Caco-2 (cell line): Measurements from ENCODE around the gene CNOT2. TPM values are rescaled to one million over a fixed set of nuclear protein-coding genes. Genes with fewer than 3 reads are reported as not detected.
A peak's percentile ranks its signal among the peaks of the same experiment; 100 is the strongest.

Experiments used
- BruUV-seq: library from RNA; stranded (reverse); fragments of 400-500 nt; replicated peaks from 2 replicates; lab custom pipeline; 2021; lab: Mats Ljungman, UMichigan
- CTCF ChIA-PET: fragments of 300-600 bp; sonication (Branson Sonifier 250); formaldehyde crosslinking; loops from one replicate; lab custom pipeline; 2022; ENCODE audit warnings: antibody characterized with exemption; lab: Charles Lee
- POLR2A ChIA-PET: fragments of 300-600 bp; sonication (Branson Sonifier 250); formaldehyde crosslinking; loops from one replicate; lab custom pipeline; 2022; ENCODE audit warnings: antibody characterized with exemption; lab: Charles Lee
- DNase-seq, 2 experiments: peaks; one replicate each; pipeline versions ENCODE4 v3.0.0 to v3.0.0-alpha.2; 2020 to 2022
- H3K27me3 ChIP-seq: replicated peaks from 2 replicates; pipeline ENCODE4 v1.6.0; 2011; ENCODE audit warnings: low read length; ENCODE audit not compliant: control insufficient read depth, insufficient read depth
- H3K36me3 ChIP-seq: 2 replicates; pipeline ENCODE4 v1.5.1; 2011; ENCODE audit warnings: low read length; ENCODE audit not compliant: control insufficient read depth, insufficient read depth
- H3K4me1 ChIP-seq: fragments of 250-450 bp; sonication (Bioruptor Pico); 2 replicates; pipeline ENCODE4 v1.5.1; 2020; ENCODE audit warnings: mild to moderate bottlenecking
- H3K4me3 ChIP-seq: 2 replicates; pipeline ENCODE4 v1.5.1; 2011; ENCODE audit warnings: low read depth, mild to moderate bottlenecking, control low read depth, low read length
- H3K9me3 ChIP-seq: fragments of 250-450 bp; sonication (Bioruptor Pico); 2 replicates; pipeline ENCODE4 v1.5.1; 2020; ENCODE audit warnings: mild to moderate bottlenecking, moderate library complexity
- H3K27ac Mint-ChIP-seq: one replicate; pipeline ENCODE4 v1.8.0; 2022; ENCODE audit warnings: mixed read lengths; ENCODE audit not compliant: unreplicated experiment
- H3K27me3 Mint-ChIP-seq: one replicate; pipeline ENCODE4 v1.8.0; 2022; ENCODE audit warnings: mixed read lengths; ENCODE audit not compliant: insufficient read depth, unreplicated experiment
- H3K36me3 Mint-ChIP-seq: one replicate; pipeline ENCODE4 v1.8.0; 2022; ENCODE audit warnings: mild to moderate bottlenecking, mixed read lengths; ENCODE audit not compliant: insufficient read depth, unreplicated experiment
- H3K4me1 Mint-ChIP-seq: one replicate; pipeline ENCODE4 v1.8.0; 2022; ENCODE audit warnings: low read depth, mixed read lengths; ENCODE audit not compliant: unreplicated experiment
- H3K4me3 Mint-ChIP-seq: one replicate; pipeline ENCODE4 v1.8.0; 2022; ENCODE audit warnings: mild to moderate bottlenecking, moderate library complexity, mixed read lengths; ENCODE audit not compliant: unreplicated experiment
- H3K9me3 Mint-ChIP-seq: one replicate; pipeline ENCODE4 v1.8.0; 2022; ENCODE audit warnings: mixed read lengths; ENCODE audit not compliant: unreplicated experiment
- CTCF ChIP-seq, 2 experiments: fragments of 200-600 bp in 1 of 2; IDR thresholded peaks; 1 replicate in 1 of 2; 2 replicates in 1 of 2; pipeline versions ENCODE4 v1.5.1 to v1.8.0; 2011 to 2022; ENCODE audit warnings: antibody characterized with exemption in 1 of 2, control low read depth in 1 of 2, inconsistent platforms in 1 of 2, low read depth in 1 of 2, low read length in 1 of 2, mild to moderate bottlenecking in 1 of 2, moderate library complexity in 1 of 2; ENCODE audit not compliant: insufficient read depth in 1 of 2, severe bottlenecking in 1 of 2, unreplicated experiment in 1 of 2
- intact Hi-C: fragments of 100-400 bp; cut with micrococcal nuclease; formaldehyde crosslinking; loops from one replicate; pipeline ENCODE4 v1.10.0; 2022; ENCODE audit not compliant: unreplicated experiment
- total RNA-seq: library from RNA; stranded (reverse); gene quantifications from 2 replicates; pipeline ENCODE4 v1.2.3, GENCODE V29; 2022

CNOT2 gene
- total RNA-seq, 1 experiment from 2014 or later = 83.5 TPM

GRCh38 chr12:70246580-70246979, 3.3 kb downstream of the CNOT2 start:
- Mint-ChIP-seq H3K36me3 (peaks cover 23% of the 10 kb centered on the region), H3K27ac (no peak overlapping the region), H3K4me3 (no peak overlapping the region), H3K4me1 (peaks cover 34% of the 10 kb centered on the region), H3K9me3 (no peaks in the 10 kb centered on the region), H3K27me3 (no peaks in the 10 kb centered on the region)
- peaks cover 24% of the 10 kb centered on the region for H3K4me1 ChIP-seq
- ChIA-PET CTCF (no interaction called here), POLR2A (no interaction called here)
- DNase-seq = no peak
- H3K27me3 ChIP-seq = no peaks in the 10 kb centered on the region
- intact Hi-C loops = loop anchor here (10.0 kb wide), 1 partner anchor 342 kb away; no protein-coding TSS in a partner anchor
- H3K36me3 ChIP-seq = no peaks in the 10 kb centered on the region
- no peak for TF ChIP-seq CTCF (IDR thresholded peaks at IDR 0.05; ENCODE audit: insufficient read depth in 1 of 2, low read depth in 1 of 2, low read length in 1 of 2, severe bottlenecking in 1 of 2, unreplicated experiment in 1 of 2)
- H3K4me3 ChIP-seq = no peak overlapping the region
- no TSS peak for BruUV-seq
- H3K9me3 ChIP-seq = no peaks in the 10 kb centered on the region

GRCh38 chr12:70247653-70248199, 4.5 kb downstream of the CNOT2 start:
- Histone ChIP-seq H3K36me3 (no peaks in the 10 kb centered on the region), H3K4me1 (peaks cover 19% of the 10 kb centered on the region), H3K27me3 (no peaks in the 10 kb centered on the region), H3K4me3 (no peak overlapping the region), H3K9me3 (no peaks in the 10 kb centered on the region)
- BruUV-seq = no TSS peak
- CTCF ChIA-PET = interaction anchor here (0.6 kb wide), 1 partner anchor 830 kb away, joined by 3 read pairs; no protein-coding TSS in a partner anchor
- H3K36me3 Mint-ChIP-seq = peaks cover 19% of the 10 kb centered on the region
- TF ChIP-seq CTCF (IDR thresholded peaks at IDR 0.05; ENCODE audit: insufficient read depth in 1 of 2, low read depth in 1 of 2, low read length in 1 of 2, severe bottlenecking in 1 of 2, unreplicated experiment in 1 of 2) = no peak
- no peak for DNase-seq
- H3K4me3 Mint-ChIP-seq = no peak overlapping the region
- H3K9me3 Mint-ChIP-seq = no peaks in the 10 kb centered on the region
- intact Hi-C loops = loop anchor here (10.0 kb wide), 1 partner anchor 343 kb away; no protein-coding TSS in a partner anchor
- H3K27ac Mint-ChIP-seq = peak overlapping the region; percentile 22
- peaks cover 30% of the 10 kb centered on the region for H3K4me1 Mint-ChIP-seq
- H3K27me3 Mint-ChIP-seq = no peaks in the 10 kb centered on the region
- POLR2A ChIA-PET = no interaction called here

- H3K36me3 Mint-ChIP-seq = peaks cover 17% of the 10 kb centered on the region
- no peak for DNase-seq
- H3K4me1 Mint-ChIP-seq = peaks cover 30% of the 10 kb centered on the region
- Histone ChIP-seq H3K27me3 (no peaks in the 10 kb centered on the region), H3K4me3 (no peak overlapping the region), H3K4me1 (peaks cover 19% of the 10 kb centered on the region), H3K36me3 (no peaks in the 10 kb centered on the region), H3K9me3 (no peaks in the 10 kb centered on the region)
- TF ChIP-seq CTCF (IDR thresholded peaks at IDR 0.05; ENCODE audit: insufficient read depth in 1 of 2, low read depth in 1 of 2, low read length in 1 of 2, severe bottlenecking in 1 of 2, unreplicated experiment in 1 of 2) = no peak
- BruUV-seq = no TSS peak
- no peaks in the 10 kb centered on the region for H3K9me3 Mint-ChIP-seq
- no peaks in the 10 kb centered on the region for H3K27me3 Mint-ChIP-seq
- no peak overlapping the region for H3K4me3 Mint-ChIP-seq
- no peak overlapping the region for H3K27ac Mint-ChIP-seq
- intact Hi-C loops = loop anchor here (10.0 kb wide), 1 partner anchor 344 kb away; no protein-coding TSS in a partner anchor
- ChIA-PET POLR2A (no interaction called here), CTCF (no interaction called here)
These were observed 5.6 kb downstream of the CNOT2 start for GRCh38 chr12:70248876-70249275.
